DMS 273 (cell line): ENCODE measurements around the gene L3MBTL2.

Experiments used
- DNase-seq: peaks from one replicate; lab custom pipeline; 2025; ENCODE audit not compliant: unreplicated experiment; lab: John Stamatoyannopoulos, UW

The L3MBTL2 gene

GRCh38 chr22:41267958-41268357, 62.8 kb downstream of the L3MBTL2 start:
- DNase-seq: no peak

GRCh38 chr22:41271787-41272186, 66.7 kb downstream of the L3MBTL2 start:
- DNase-seq: no peak

GRCh38 chr22:41273128-41273527, 68.0 kb downstream of the L3MBTL2 start:
- no peak for DNase-seq

- no peak for DNase-seq
Observed at GRCh38 chr22:41274856-41275255, 69.7 kb downstream of the L3MBTL2 start.

GRCh38 chr22:41280065-41280464, 75.0 kb downstream of the L3MBTL2 start:
- DNase-seq: no peak

- no peak for DNase-seq
Observed at GRCh38 chr22:41280854-41281253, 75.7 kb downstream of the L3MBTL2 start.
